NAMALWA (cell line): ENCODE data around the gene HECTD4.
"Not testable (repeated sequence)": the region's sequence is repeated elsewhere in the genome, so short reads cannot be mapped to it uniquely, and the experiment has no call there.

ENCODE experiments used
- DNase-seq: peaks from one replicate; pipeline ENCODE4 v3.0.0-alpha.2; 2015; ENCODE audit warnings: low spot score

Gene HECTD4

GRCh38 chr12:112381883-112382796, at the start of gene HECTD4:
HECTD4 (minus strand) TSS chr12:112382431; CDS start chr12:112382128, 303 bp downstream.
- DNase-seq, result peak; percentile 90

GRCh38 chr12:112431965-112432364, 49.7 kb upstream of the HECTD4 start:
- DNase-seq, result no peak

GRCh38 chr12:112430929-112431328, 48.7 kb upstream of the HECTD4 start:
- no peak for DNase-seq

GRCh38 chr12:112427760-112428159, 45.5 kb upstream of the HECTD4 start:
- DNase-seq, result no peak

- DNase-seq, result no peak
These were observed 43.6 kb upstream of the HECTD4 start for GRCh38 chr12:112425582-112426382.

- DNase-seq, result no peak
These were observed 41.9 kb upstream of the HECTD4 start for GRCh38 chr12:112424126-112424525.

- no peak for DNase-seq
These were observed 40.3 kb upstream of the HECTD4 start for GRCh38 chr12:112422531-112422930.

GRCh38 chr12:112421363-112421762, 39.1 kb upstream of the HECTD4 start:
- no peak for DNase-seq

GRCh38 chr12:112420740-112421139, 38.5 kb upstream of the HECTD4 start:
- no peak for DNase-seq

GRCh38 chr12:112419297-112420133, 37.3 kb upstream of the HECTD4 start:
- DNase-seq, result peak; percentile 53

GRCh38 chr12:112418608-112419296, 36.5 kb upstream of the HECTD4 start, which contains the start of gene PTPN11:
PTPN11 (plus strand) TSS chr12:112418947; CDS start chr12:112419112, 165 bp downstream.
- DNase-seq, result peak; percentile 85

GRCh38 chr12:112418273-112418607, 36.0 kb upstream of the HECTD4 start:
- DNase-seq, result no peak

GRCh38 chr12:112415457-112415856, 33.2 kb upstream of the HECTD4 start:
- not testable (repeated sequence) for DNase-seq

GRCh38 chr12:112413855-112414625, 31.8 kb upstream of the HECTD4 start:
- no peak for DNase-seq

- DNase-seq, result no peak
These were observed 27.6 kb upstream of the HECTD4 start for GRCh38 chr12:112409906-112410244.

- peak; percentile 93 for DNase-seq
These were observed 27.1 kb upstream of the HECTD4 start, which contains the start of gene RPL6 for GRCh38 chr12:112409064-112409905. RPL6 (minus strand) TSS chr12:112409605; CDS start chr12:112408656, 949 bp downstream.

- DNase-seq, result no peak
These were observed 26.4 kb upstream of the HECTD4 start for GRCh38 chr12:112408621-112409020.

- DNase-seq, result not testable (repeated sequence)
These were observed 25.5 kb upstream of the HECTD4 start for GRCh38 chr12:112407683-112408082.
